B cell (primary cell): ENCODE results near the gene NFASC. TPM values are rescaled to one million over a fixed set of nuclear protein-coding genes. Genes with fewer than 3 reads are reported as not detected.

Source experiments
- ATAC-seq: fragments of 200-7000 bp; cut with Tn5 transposase; one replicate; pipeline ENCODE4 v1.10.0; 2021; ENCODE audit warnings: low read depth, mild to moderate bottlenecking, moderate number of reproducible peaks, moderate library complexity
- CTCF ChIA-PET: fragments of 350-600 bp; sonication (Branson Sonifier 250); formaldehyde crosslinking; loops from one replicate; lab custom pipeline; 2021; ENCODE audit warnings: antibody characterized with exemption, inconsistent platforms; lab: Charles Lee
- POLR2A ChIA-PET: fragments of 350-600 bp; sonication (Branson Sonifier 250); formaldehyde crosslinking; loops from one replicate; lab custom pipeline; 2021; ENCODE audit warnings: antibody characterized with exemption; lab: Charles Lee
- DNase-seq: peaks from one replicate; pipeline ENCODE4 v3.0.0; 2013
- H2AFZ ChIP-seq: 2 replicates; pipeline ENCODE4 v1.6.1; 2012; ENCODE audit warnings: mild to moderate bottlenecking, low read depth, low read length; ENCODE audit not compliant: insufficient read depth, poor library complexity, severe bottlenecking
- H3K27ac ChIP-seq, 2 donors: 1 replicate in 1 of 2; 2 replicates in 1 of 2; pipeline ENCODE4 v1.5.1; 2012 to 2013; ENCODE audit warnings: low read length in 2 of 2, mild to moderate bottlenecking in 2 of 2, moderate library complexity in 1 of 2
- H3K27me3 ChIP-seq, 4 experiments: fragments of 200-600 bp in 1 of 4; sonication (generic) in 1 of 4; replicated peaks in 1 of 4; 1 replicate in 2 of 4; 2 replicates in 2 of 4; pipeline versions ENCODE4 v1.6.1 to v1.7.0; 2013 to 2016; ENCODE audit warnings: low read length in 3 of 4, mild to moderate bottlenecking in 2 of 4, mixed read lengths in 1 of 4, moderate library complexity in 1 of 4; ENCODE audit not compliant: insufficient read depth in 4 of 4, control insufficient read depth in 3 of 4; ENCODE audit errors: control extremely low read depth in 1 of 4
- H3K36me3 ChIP-seq, 2 experiments: replicated peaks in 1 of 2; 1 replicate in 1 of 2; 2 replicates in 1 of 2; pipeline versions ENCODE4 v1.6.1 to v1.7.1; 2013; ENCODE audit warnings: low read length in 1 of 2; ENCODE audit not compliant: insufficient read depth in 2 of 2, control insufficient read depth in 1 of 2; ENCODE audit errors: control extremely low read depth in 1 of 2, extremely low read depth in 1 of 2
- H3K4me1 ChIP-seq, 2 donors: fragments of 200-600 bp in 1 of 2; sonication (generic) in 1 of 2; 1 replicate in 1 of 2; 2 replicates in 1 of 2; pipeline versions ENCODE4 v1.5.1 to v1.6.1; 2013 to 2017; ENCODE audit warnings: low read length in 2 of 2; ENCODE audit not compliant: control insufficient read depth in 2 of 2, insufficient read depth in 2 of 2
- H3K4me2 ChIP-seq: replicated peaks from 2 replicates; pipeline ENCODE3; 2012; ENCODE audit warnings: mild to moderate bottlenecking, low read depth, low read length; ENCODE audit not compliant: poor library complexity, severe bottlenecking
- H3K4me3 ChIP-seq, 5 experiments: fragments of 200-600 bp in 1 of 5; sonication (generic) in 1 of 5; 1 replicate in 3 of 5; 2 replicates in 2 of 5; pipeline versions ENCODE4 v1.5.1 to v1.7.0; 2011 to 2016; ENCODE audit warnings: low read length in 4 of 5, mild to moderate bottlenecking in 4 of 5, low read depth in 2 of 5, control low read depth in 1 of 5, moderate library complexity in 1 of 5; ENCODE audit not compliant: insufficient read depth in 1 of 5; ENCODE audit errors: control extremely low read depth in 1 of 5, extremely low read depth in 1 of 5
- H3K79me2 ChIP-seq: fragments of 200-600 bp; sonication (generic); one replicate; pipeline ENCODE4 v1.6.0; 2016; ENCODE audit warnings: low read length; ENCODE audit not compliant: control insufficient read depth, insufficient read depth
- H3K9ac ChIP-seq: fragments of 200-600 bp; sonication (generic); 2 replicates; pipeline ENCODE4 v1.6.1; 2017; ENCODE audit warnings: mild to moderate bottlenecking, low read length, moderate library complexity
- H3K9me3 ChIP-seq, 3 donors: one replicate each; pipeline versions ENCODE4 v1.6.1 to v1.7.1; 2013; ENCODE audit warnings: low read length in 2 of 3; ENCODE audit not compliant: control insufficient read depth in 2 of 3, insufficient read depth in 1 of 3; ENCODE audit errors: control extremely low read depth in 1 of 3
- H4K20me1 ChIP-seq: 2 replicates; pipeline ENCODE4 v1.6.0; 2012; ENCODE audit warnings: mild to moderate bottlenecking, low read length; ENCODE audit not compliant: insufficient read depth, control insufficient read depth, poor library complexity, severe bottlenecking
- H3K27ac Mint-ChIP-seq: one replicate; pipeline ENCODE4 v1.8.0; 2021; ENCODE audit warnings: mixed read lengths
- H3K27me3 Mint-ChIP-seq: one replicate; pipeline ENCODE4 v1.8.0; 2021; ENCODE audit warnings: mixed read lengths
- H3K4me1 Mint-ChIP-seq: one replicate; pipeline ENCODE4 v1.8.0; 2021; ENCODE audit warnings: mixed read lengths
- H3K4me3 Mint-ChIP-seq: one replicate; pipeline ENCODE4 v1.8.0; 2021; ENCODE audit warnings: mixed read lengths
- H3K9me3 Mint-ChIP-seq: one replicate; pipeline ENCODE4 v1.8.0; 2022; ENCODE audit warnings: mixed read lengths; ENCODE audit not compliant: insufficient read depth
- EZH2 ChIP-seq: IDR thresholded peaks from 2 replicates; pipeline ENCODE4 v1.6.1; 2012; ENCODE audit warnings: borderline replicate concordance, low read depth, mild to moderate bottlenecking, moderate library complexity, low read length; ENCODE audit not compliant: insufficient read depth, poor library complexity, severe bottlenecking
- WGBS: methylation state at CpG from one replicate; pipeline ENCODE4 v1.1.5; 2013; ENCODE audit warnings: missing lambda C conversion rate; ENCODE audit not compliant: insufficient coverage; 5-methylcytosine and 5-hydroxymethylcytosine counted together
- intact Hi-C: fragments of 100-400 bp; cut with micrococcal nuclease; formaldehyde crosslinking; loops from one replicate; pipeline ENCODE4 v1.10.0; 2022
- polyA plus RNA-seq: library from polyadenylated mRNA; depleted of rRNA; stranded (reverse); fragments of >200 nt; gene quantifications from 2 replicates; pipeline ENCODE4 v1.2.3, GENCODE V29; 2012
- total RNA-seq, 2 donors: library from RNA; stranded (reverse); fragments of 120-200 nt in 1 of 2; gene quantifications; 1 replicate in 1 of 2; 2 replicates in 1 of 2; pipeline versions ENCODE4 v1.2.3 to v1.2.4, GENCODE V29; 2013 to 2022
- TF ChIP-seq, protein P1 (sequence below): fragments of 200-600 bp; IDR thresholded peaks from one replicate; pipeline ENCODE4 v1.8.0; 2022; ENCODE audit warnings: antibody characterized with exemption, mild to moderate bottlenecking

NFASC gene
- total and polyA plus RNA-seq, 2 donors (not counting 1 experiment from before 2014, with no cell fraction given) = 0.06 to 0.39 TPM

DNA sequence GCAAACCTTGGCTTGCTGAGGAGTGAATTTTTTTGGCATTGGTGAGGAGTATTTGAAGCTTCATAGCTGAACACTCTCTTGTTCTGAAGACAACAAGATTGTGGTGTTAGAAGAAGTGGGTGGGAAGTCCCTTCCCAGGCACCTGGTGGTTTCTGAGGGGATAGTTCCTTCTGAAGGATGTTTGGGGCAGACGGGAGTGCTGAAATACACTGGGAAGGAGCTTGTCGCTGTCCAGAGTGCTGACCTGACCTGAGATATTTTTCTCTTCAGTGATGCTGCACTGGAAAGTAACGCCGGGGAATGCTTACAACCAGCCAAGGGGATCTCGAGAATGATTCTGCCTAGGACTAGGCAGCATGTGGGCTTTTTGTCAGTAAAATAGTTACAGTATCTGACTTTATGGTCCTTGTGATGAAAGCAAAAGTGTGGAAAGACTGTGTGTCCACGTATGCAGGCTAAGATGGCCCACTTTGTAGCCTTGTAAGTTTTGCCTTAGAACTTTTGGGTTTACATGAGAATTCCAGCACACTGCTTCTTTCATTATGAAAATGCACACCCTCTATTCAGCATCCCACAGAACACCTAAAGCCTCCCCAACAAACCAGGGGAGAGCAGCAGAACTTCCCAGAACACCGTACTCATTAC is 33.1 kb upstream of the NFASC start:
- no peak for ATAC-seq
- H3K27ac Mint-ChIP-seq = no peak overlapping the region

DNA sequence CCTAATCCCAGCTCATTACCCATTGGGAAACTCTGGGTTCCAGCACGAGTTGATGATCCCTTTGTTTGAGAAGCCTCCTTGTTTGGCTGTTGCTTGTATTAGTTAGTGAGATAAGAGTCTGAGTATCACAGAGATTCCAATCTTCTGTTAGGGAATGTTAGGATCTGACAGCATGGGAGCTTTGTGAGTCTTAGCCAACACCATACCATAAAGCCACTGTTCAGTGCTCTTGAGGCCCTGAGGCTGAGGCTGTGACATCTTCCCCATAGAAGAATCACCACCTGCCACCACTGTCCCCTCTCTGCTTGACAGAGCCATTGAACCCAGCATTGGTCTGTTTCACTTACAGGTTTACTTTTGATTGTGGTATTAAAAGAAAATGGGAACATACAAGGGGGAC is 29.3 kb upstream of the NFASC start:
- peaks cover 0 to 10% (median 3%) of the 10 kb centered on the region in 4 experiments for H3K27me3 ChIP-seq
- no peaks in the 10 kb centered on the region for H3K36me3 ChIP-seq
- no peaks in the 10 kb centered on the region for H3K79me2 ChIP-seq
- POLR2A ChIA-PET = no interaction called here
- peak overlapping the region; percentile 40 for H3K4me2 ChIP-seq
- H3K4me1 ChIP-seq = peaks cover 14 to 17% of the 10 kb centered on the region in 2 donors
- H3K4me3 ChIP-seq = no peak overlapping the region
- no peaks in the 10 kb centered on the region for H4K20me1 ChIP-seq
- H3K9ac ChIP-seq = no peak overlapping the region
- no peaks in the 10 kb centered on the region for H3K9me3 Mint-ChIP-seq
- peak overlapping the region; percentile 18 for H2AFZ ChIP-seq
- H3K27ac Mint-ChIP-seq = peak overlapping the region; percentile 15
- no CpG with 5 or more reads among the region's 1 CpG for WGBS
- TF ChIP-seq, protein P1, sequence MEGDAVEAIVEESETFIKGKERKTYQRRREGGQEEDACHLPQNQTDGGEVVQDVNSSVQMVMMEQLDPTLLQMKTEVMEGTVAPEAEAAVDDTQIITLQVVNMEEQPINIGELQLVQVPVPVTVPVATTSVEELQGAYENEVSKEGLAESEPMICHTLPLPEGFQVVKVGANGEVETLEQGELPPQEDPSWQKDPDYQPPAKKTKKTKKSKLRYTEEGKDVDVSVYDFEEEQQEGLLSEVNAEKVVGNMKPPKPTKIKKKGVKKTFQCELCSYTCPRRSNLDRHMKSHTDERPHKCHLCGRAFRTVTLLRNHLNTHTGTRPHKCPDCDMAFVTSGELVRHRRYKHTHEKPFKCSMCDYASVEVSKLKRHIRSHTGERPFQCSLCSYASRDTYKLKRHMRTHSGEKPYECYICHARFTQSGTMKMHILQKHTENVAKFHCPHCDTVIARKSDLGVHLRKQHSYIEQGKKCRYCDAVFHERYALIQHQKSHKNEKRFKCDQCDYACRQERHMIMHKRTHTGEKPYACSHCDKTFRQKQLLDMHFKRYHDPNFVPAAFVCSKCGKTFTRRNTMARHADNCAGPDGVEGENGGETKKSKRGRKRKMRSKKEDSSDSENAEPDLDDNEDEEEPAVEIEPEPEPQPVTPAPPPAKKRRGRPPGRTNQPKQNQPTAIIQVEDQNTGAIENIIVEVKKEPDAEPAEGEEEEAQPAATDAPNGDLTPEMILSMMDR = no peak
- no peak for TF ChIP-seq EZH2
- H3K9me3 ChIP-seq = no peaks in the 10 kb centered on the region
- ATAC-seq (no peak), DNase-seq (no peak)
- CTCF ChIA-PET = no interaction called here
- intact Hi-C loops = no loop called here
- H3K27me3 Mint-ChIP-seq = peaks cover 22% of the 10 kb centered on the region
- peaks cover 21% of the 10 kb centered on the region for H3K4me1 Mint-ChIP-seq
- peak overlapping the region in 1 of 2 donors; percentile 20 for H3K27ac ChIP-seq
- no peak overlapping the region for H3K4me3 Mint-ChIP-seq

More for the DNA sequence above, 33.1 kb upstream of the NFASC start:
- intact Hi-C loops = no loop called here
- ChIA-PET CTCF (no interaction called here), POLR2A (no interaction called here)
- Histone ChIP-seq H3K4me3 (no peak overlapping the region), H3K4me2 (no peak overlapping the region), H3K36me3 (no peaks in the 10 kb centered on the region), H3K4me1 (peaks cover 13 to 16% of the 10 kb centered on the region in 2 donors), H3K9ac (no peak overlapping the region), H3K9me3 (no peaks in the 10 kb centered on the region), H3K27ac (no peak overlapping the region), H3K27me3 (peaks cover 0 to 15% (median 7%) of the 10 kb centered on the region in 4 experiments), H3K79me2 (no peaks in the 10 kb centered on the region), H4K20me1 (no peaks in the 10 kb centered on the region), H2AFZ (no peak overlapping the region)
- WGBS = 26% methylated on average over 6 of the region's 7 CpGs
- peaks cover 41% of the 10 kb centered on the region for H3K27me3 Mint-ChIP-seq
- no peak overlapping the region for H3K4me3 Mint-ChIP-seq
- no peaks in the 10 kb centered on the region for H3K9me3 Mint-ChIP-seq
- H3K4me1 Mint-ChIP-seq = peaks cover 19% of the 10 kb centered on the region
- TF ChIP-seq, protein P1 = no peak
- TF ChIP-seq EZH2 = no peak
- peak; percentile 33 for DNase-seq
